ENCODE data around the gene DNAJA3.
A peak's percentile ranks its signal among the peaks of the same experiment; 100 is the strongest.

DNAJA3 gene

GRCh38 chr16:4425378-4426020 is at the start of gene DNAJA3:
Gene DNAJA3 (plus strand): TSS chr16:4425868. CDS start chr16:4425882, 14 bp downstream.
- TF ChIP-seq L3MBTL2 (conservative IDR thresholded peaks at IDR 0.05) (peak; percentile 83), HDGF (IDR thresholded peaks at IDR 0.05; ENCODE audit: borderline replicate concordance) (no peak), ELF4 (IDR thresholded peaks at IDR 0.05) (peak; percentile 95), FOXK2 (IDR thresholded peaks at IDR 0.05) (no peak), SP1 (IDR thresholded peaks at IDR 0.05) (no peak), LEF1 (IDR thresholded peaks at IDR 0.05; ENCODE audit: borderline replicate concordance) (no peak)
- POLR2A ChIA-PET = interaction anchor here (0.6 to 0.9 kb wide), 2 partner anchors 10 to 210 kb away, joined by 3 read pairs; no protein-coding TSS in a partner anchor
- CTCF ChIA-PET = interaction anchor here (0.6 kb wide), 1 partner anchor 191 kb away, joined by 3 read pairs; no protein-coding TSS in a partner anchor
- DNase-seq (ENCODE audit: extremely low spot score) = peak; percentile 98

- TF ChIP-seq TARDBP (IDR thresholded peaks at IDR 0.05) = no peak
- no peak for TF ChIP-seq LEF1 (IDR thresholded peaks at IDR 0.05; ENCODE audit: borderline replicate concordance)
- ChIA-PET POLR2A (no interaction called here), CTCF (no interaction called here)
- DNase-seq (ENCODE audit: extremely low spot score) = no peak
Observed at GRCh38 chr16:4376126-4376892, 49.4 kb upstream of the DNAJA3 start.

- ChIA-PET POLR2A (no interaction called here), CTCF (interaction anchor here (0.7 kb wide), 1 partner anchor 18 kb away, joined by 4 read pairs; no protein-coding TSS in a partner anchor)
- TF ChIP-seq PKNOX1 (IDR thresholded peaks at IDR 0.05) (no peak), NFRKB (IDR thresholded peaks at IDR 0.05) (no peak), LEF1 (IDR thresholded peaks at IDR 0.05; ENCODE audit: borderline replicate concordance) (no peak), CTBP1 (IDR thresholded peaks at IDR 0.05; ENCODE audit: borderline replicate concordance) (no peak), TARDBP (IDR thresholded peaks at IDR 0.05) (no peak), ARNT (IDR thresholded peaks at IDR 0.05) (no peak), SP1 (IDR thresholded peaks at IDR 0.05) (no peak), BHLHE40 (IDR thresholded peaks at IDR 0.05; ENCODE audit: borderline replicate concordance) (no peak), SUZ12 (IDR thresholded peaks at IDR 0.05) (no peak), ELF4 (IDR thresholded peaks at IDR 0.05) (no peak), FOXK2 (IDR thresholded peaks at IDR 0.05) (no peak), ZNF384 (IDR thresholded peaks at IDR 0.05) (no peak), L3MBTL2 (conservative IDR thresholded peaks at IDR 0.05) (no peak)
- DNase-seq (ENCODE audit: extremely low spot score) = no peak
Observed at GRCh38 chr16:4376893-4377572, 48.6 kb upstream of the DNAJA3 start.

GRCh38 chr16:4377573-4378154 is 48.0 kb upstream of the DNAJA3 start:
- no peak for DNase-seq (ENCODE audit: extremely low spot score)
- TF ChIP-seq L3MBTL2 (conservative IDR thresholded peaks at IDR 0.05) (no peak), PKNOX1 (IDR thresholded peaks at IDR 0.05) (no peak), ZNF384 (IDR thresholded peaks at IDR 0.05) (no peak), CTBP1 (IDR thresholded peaks at IDR 0.05; ENCODE audit: borderline replicate concordance) (no peak), TARDBP (IDR thresholded peaks at IDR 0.05) (no peak), BHLHE40 (IDR thresholded peaks at IDR 0.05; ENCODE audit: borderline replicate concordance) (no peak), ARNT (IDR thresholded peaks at IDR 0.05) (no peak), FOXK2 (IDR thresholded peaks at IDR 0.05) (no peak), ELF4 (IDR thresholded peaks at IDR 0.05) (no peak), NFRKB (IDR thresholded peaks at IDR 0.05) (no peak), SUZ12 (IDR thresholded peaks at IDR 0.05) (no peak), LEF1 (IDR thresholded peaks at IDR 0.05; ENCODE audit: borderline replicate concordance) (no peak)
- ChIA-PET CTCF (interaction anchor here (0.7 kb wide), 1 partner anchor 18 kb away, joined by 4 read pairs; no protein-coding TSS in a partner anchor), POLR2A (no interaction called here)

GRCh38 chr16:4378161-4378666 is 47.5 kb upstream of the DNAJA3 start:
- no peak for DNase-seq (ENCODE audit: extremely low spot score)
- POLR2A ChIA-PET = no interaction called here
- no peak for TF ChIP-seq SUZ12 (IDR thresholded peaks at IDR 0.05)
- no peak for TF ChIP-seq L3MBTL2 (conservative IDR thresholded peaks at IDR 0.05)
- no peak for TF ChIP-seq FOXK2 (IDR thresholded peaks at IDR 0.05)
- no peak for TF ChIP-seq FOXA1 (IDR thresholded peaks at IDR 0.05)
- no peak for TF ChIP-seq TARDBP (IDR thresholded peaks at IDR 0.05)
- no peak for TF ChIP-seq NFRKB (IDR thresholded peaks at IDR 0.05)
- no peak for TF ChIP-seq BHLHE40 (IDR thresholded peaks at IDR 0.05; ENCODE audit: borderline replicate concordance)
- no peak for TF ChIP-seq CTBP1 (IDR thresholded peaks at IDR 0.05; ENCODE audit: borderline replicate concordance)
- TF ChIP-seq HDGF (IDR thresholded peaks at IDR 0.05; ENCODE audit: borderline replicate concordance) = no peak
- no peak for TF ChIP-seq SP1 (IDR thresholded peaks at IDR 0.05)
- no peak for TF ChIP-seq PKNOX1 (IDR thresholded peaks at IDR 0.05)
- CTCF ChIA-PET = interaction anchor here (0.6 kb wide), 1 partner anchor 40 kb away, joined by 3 read pairs; no protein-coding TSS in a partner anchor
